Measurements from ENCODE around the gene PUM2. TPM values are rescaled to one million over a fixed set of nuclear protein-coding genes. Genes with fewer than 3 reads are reported as not detected.

PUM2 gene
- total RNA-seq, 1 donor = 88.9 TPM

DNA sequence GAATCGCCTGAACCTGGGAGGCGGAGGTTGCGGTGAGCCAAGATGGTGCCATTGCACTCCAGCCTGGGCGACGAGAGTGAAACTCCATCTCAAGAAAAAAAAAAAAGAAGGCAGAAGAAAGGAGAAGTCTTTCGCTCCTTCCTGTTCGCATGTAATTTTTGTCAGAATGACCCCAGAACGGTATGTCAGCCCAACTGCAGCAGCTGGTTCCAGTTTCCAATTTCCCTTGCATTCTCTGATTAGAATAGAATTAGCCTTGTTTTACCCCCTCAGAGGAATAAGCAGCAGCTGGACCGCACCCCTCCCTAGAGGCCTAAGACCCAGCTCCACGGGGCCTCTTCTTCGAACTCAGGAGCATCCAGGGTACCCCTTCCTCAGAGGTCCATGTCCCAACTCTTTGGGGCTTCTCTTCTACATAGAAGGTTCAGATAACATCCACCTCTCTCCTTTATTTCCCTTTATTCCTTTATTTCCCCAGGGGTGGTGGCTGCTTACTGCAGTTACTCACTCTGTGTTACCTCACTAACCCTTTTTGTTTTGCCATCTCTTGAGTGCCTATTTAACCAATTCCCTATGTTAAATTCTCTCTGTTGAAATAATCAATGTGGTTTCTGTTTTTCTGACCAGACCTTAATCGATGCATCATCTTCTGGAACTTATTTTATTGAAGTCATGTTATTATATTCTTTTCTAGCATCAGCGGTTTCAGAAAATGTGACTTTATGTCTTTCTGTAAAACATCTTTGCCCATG lies 7.2 kb upstream of the PUM2 start:
- no peaks in the 10 kb centered on the region for H3K9me3 ChIP-seq (ENCODE audit: low read depth, low read length)
- peaks cover 8% of the 10 kb centered on the region for H3K4me1 ChIP-seq (ENCODE audit: insufficient read depth, low read length)
- H3K4me3 ChIP-seq (ENCODE audit: low read length) = no peak overlapping the region
- no peaks in the 10 kb centered on the region for H3K27me3 ChIP-seq (ENCODE audit: insufficient read depth, low read length)

GRCh38 chr2:20356042-20356441 lies 5.4 kb upstream of the PUM2 start:
- H3K27me3 ChIP-seq (ENCODE audit: insufficient read depth, low read length) = no peaks in the 10 kb centered on the region
- H3K4me3 ChIP-seq (ENCODE audit: low read length) = no peak overlapping the region
- H3K9me3 ChIP-seq (ENCODE audit: low read depth, low read length) = no peaks in the 10 kb centered on the region
- peaks cover 25% of the 10 kb centered on the region for H3K4me1 ChIP-seq (ENCODE audit: insufficient read depth, low read length)

GRCh38 chr2:20355131-20355530 lies 4.5 kb upstream of the PUM2 start:
- H3K27me3 ChIP-seq (ENCODE audit: insufficient read depth, low read length) = no peaks in the 10 kb centered on the region
- peaks cover 25% of the 10 kb centered on the region for H3K4me1 ChIP-seq (ENCODE audit: insufficient read depth, low read length)
- H3K9me3 ChIP-seq (ENCODE audit: low read depth, low read length) = no peaks in the 10 kb centered on the region
- H3K4me3 ChIP-seq (ENCODE audit: low read length) = no peak overlapping the region

- no peaks in the 10 kb centered on the region for H3K9me3 ChIP-seq (ENCODE audit: low read depth, low read length)
- no peaks in the 10 kb centered on the region for H3K27me3 ChIP-seq (ENCODE audit: insufficient read depth, low read length)
- no peak overlapping the region for H3K4me3 ChIP-seq (ENCODE audit: low read length)
- H3K4me1 ChIP-seq (ENCODE audit: insufficient read depth, low read length) = peaks cover 35% of the 10 kb centered on the region
Observed at GRCh38 chr2:20353241-20353992, 2.8 kb upstream of the PUM2 start.

DNA sequence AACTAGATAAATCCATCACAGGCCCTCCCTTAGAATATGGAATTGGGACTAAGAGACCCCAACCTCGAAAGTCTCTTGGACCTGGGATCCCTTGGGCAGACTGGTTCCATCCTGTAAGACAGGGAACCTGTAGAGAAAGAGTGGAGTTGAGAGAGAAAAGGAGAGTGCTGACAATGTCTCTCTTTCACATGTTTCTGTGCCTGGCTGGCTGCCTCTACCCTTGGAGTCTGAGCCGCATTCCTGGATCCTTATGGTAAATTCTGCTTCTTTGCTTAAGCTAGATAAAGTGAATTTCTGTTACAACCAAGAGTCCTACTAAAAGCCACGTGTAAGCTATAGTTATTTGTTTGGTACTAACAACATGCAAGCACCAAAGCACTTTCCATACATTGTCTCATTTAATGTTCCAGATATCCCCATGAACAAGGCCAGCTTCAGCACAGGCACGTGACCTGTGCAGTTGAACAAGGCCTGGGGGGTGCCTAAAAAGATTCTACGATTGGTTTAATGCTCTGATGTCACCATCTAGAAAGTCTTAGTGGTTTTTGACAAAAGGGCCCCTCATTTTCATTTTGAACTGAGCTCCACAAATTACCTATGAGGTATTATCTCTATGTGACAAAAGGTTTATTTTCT lies 2.1 kb upstream of the PUM2 start:
- H3K4me3 ChIP-seq (ENCODE audit: low read length) = no peak overlapping the region
- H3K27me3 ChIP-seq (ENCODE audit: insufficient read depth, low read length) = no peaks in the 10 kb centered on the region
- peaks cover 36% of the 10 kb centered on the region for H3K4me1 ChIP-seq (ENCODE audit: insufficient read depth, low read length)
- no peaks in the 10 kb centered on the region for H3K9me3 ChIP-seq (ENCODE audit: low read depth, low read length)

DNA sequence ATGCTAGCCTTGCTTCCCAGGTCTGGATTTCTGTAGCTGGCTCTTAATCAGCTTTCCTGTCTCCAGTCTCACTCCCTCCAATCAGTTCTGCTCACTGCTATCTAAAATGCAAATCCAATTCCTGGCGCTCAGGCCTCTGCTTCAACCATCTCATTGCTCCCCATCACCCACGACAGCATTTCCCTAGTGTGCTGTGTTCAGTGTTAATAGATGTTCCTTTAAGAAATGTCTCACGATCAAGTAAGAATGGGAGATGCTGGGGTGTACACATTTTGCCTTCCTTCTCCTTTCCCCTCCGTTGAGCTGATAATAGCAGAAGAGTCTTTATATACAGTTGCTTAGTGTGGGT lies 1.6 kb upstream of the PUM2 start:
- no peak overlapping the region for H3K4me3 ChIP-seq (ENCODE audit: low read length)
- peaks cover 37% of the 10 kb centered on the region for H3K4me1 ChIP-seq (ENCODE audit: insufficient read depth, low read length)
- H3K9me3 ChIP-seq (ENCODE audit: low read depth, low read length) = no peaks in the 10 kb centered on the region
- no peaks in the 10 kb centered on the region for H3K27me3 ChIP-seq (ENCODE audit: insufficient read depth, low read length)

DNA sequence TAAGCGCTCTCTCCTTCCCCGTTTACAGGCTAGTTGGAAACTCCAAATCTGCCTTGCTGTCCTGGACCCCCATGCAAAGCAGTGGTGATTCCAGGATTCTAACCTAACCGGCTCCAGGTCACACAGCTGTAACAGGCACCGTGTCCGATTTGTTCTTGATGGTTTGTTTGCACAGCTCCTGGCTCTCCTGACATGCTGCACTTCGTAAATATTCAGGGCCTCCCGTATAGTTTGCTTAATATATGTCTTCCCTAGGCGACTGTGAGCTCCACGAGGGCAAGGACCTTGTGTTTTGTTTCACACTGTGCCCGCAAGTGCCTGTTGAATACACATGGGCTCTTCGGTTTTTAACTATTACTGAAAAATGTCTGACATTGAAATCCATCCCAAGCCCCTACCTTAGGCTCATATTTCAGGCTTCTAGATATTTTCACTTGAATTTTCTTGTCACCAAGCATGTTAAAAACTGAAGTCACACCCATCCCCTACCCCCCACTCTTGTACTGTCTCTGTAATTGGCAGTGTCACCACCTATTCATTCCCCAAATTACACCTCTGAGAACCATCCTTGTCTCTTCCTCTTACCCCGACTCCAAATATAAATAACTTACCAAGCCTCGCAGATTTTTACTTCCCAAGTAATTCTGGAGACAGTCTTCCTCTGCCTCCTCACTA lies 1.0 kb upstream of the PUM2 start:
- H3K9me3 ChIP-seq (ENCODE audit: low read depth, low read length) = no peaks in the 10 kb centered on the region
- H3K4me1 ChIP-seq (ENCODE audit: insufficient read depth, low read length) = peaks cover 38% of the 10 kb centered on the region
- H3K4me3 ChIP-seq (ENCODE audit: low read length) = peak overlapping the region; percentile 47
- no peaks in the 10 kb centered on the region for H3K27me3 ChIP-seq (ENCODE audit: insufficient read depth, low read length)

- peak overlapping the region; percentile 78 for H3K4me3 ChIP-seq (ENCODE audit: low read length)
- H3K4me1 ChIP-seq (ENCODE audit: insufficient read depth, low read length) = peaks cover 51% of the 10 kb centered on the region
- no peaks in the 10 kb centered on the region for H3K9me3 ChIP-seq (ENCODE audit: low read depth, low read length)
- H3K27me3 ChIP-seq (ENCODE audit: insufficient read depth, low read length) = no peaks in the 10 kb centered on the region
Observed at GRCh38 chr2:20350041-20350712, 467 bp downstream of the PUM2 start.

DNA sequence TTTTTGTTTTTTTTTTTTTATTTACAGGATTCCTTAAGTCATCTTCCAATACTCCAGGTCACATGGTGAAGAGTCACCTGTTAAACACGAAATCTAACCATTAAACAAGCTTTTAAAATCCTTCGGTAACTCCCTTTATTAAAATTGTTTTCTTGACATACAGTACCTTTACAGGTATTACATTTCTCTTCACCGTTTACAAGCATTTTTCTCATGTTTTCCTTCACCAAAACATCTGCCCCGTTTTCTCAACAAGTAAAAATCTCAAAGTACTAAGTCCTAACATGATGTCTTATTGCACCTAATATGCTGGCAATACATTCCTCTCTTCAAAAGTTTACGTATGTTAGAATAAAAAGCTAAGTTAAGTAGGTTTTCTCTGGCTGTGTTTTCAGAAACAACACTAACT lies 1.1 kb downstream of the PUM2 start:
- no peaks in the 10 kb centered on the region for H3K9me3 ChIP-seq (ENCODE audit: low read depth, low read length)
- peak overlapping the region; percentile 78 for H3K4me3 ChIP-seq (ENCODE audit: low read length)
- no peaks in the 10 kb centered on the region for H3K27me3 ChIP-seq (ENCODE audit: insufficient read depth, low read length)
- peaks cover 57% of the 10 kb centered on the region for H3K4me1 ChIP-seq (ENCODE audit: insufficient read depth, low read length)

- peak overlapping the region; percentile 10 for H3K4me3 ChIP-seq (ENCODE audit: low read length)
- H3K27me3 ChIP-seq (ENCODE audit: insufficient read depth, low read length) = no peaks in the 10 kb centered on the region
- H3K9me3 ChIP-seq (ENCODE audit: low read depth, low read length) = no peaks in the 10 kb centered on the region
- H3K4me1 ChIP-seq (ENCODE audit: insufficient read depth, low read length) = peaks cover 63% of the 10 kb centered on the region
Observed at GRCh38 chr2:20348542-20348941, 2.1 kb downstream of the PUM2 start.

GRCh38 chr2:20346565-20347381 lies 3.9 kb downstream of the PUM2 start:
- no peaks in the 10 kb centered on the region for H3K27me3 ChIP-seq (ENCODE audit: insufficient read depth, low read length)
- H3K4me3 ChIP-seq (ENCODE audit: low read length) = no peak overlapping the region
- no peaks in the 10 kb centered on the region for H3K9me3 ChIP-seq (ENCODE audit: low read depth, low read length)
- H3K4me1 ChIP-seq (ENCODE audit: insufficient read depth, low read length) = peaks cover 54% of the 10 kb centered on the region

- H3K27me3 ChIP-seq (ENCODE audit: insufficient read depth, low read length) = no peaks in the 10 kb centered on the region
- peaks cover 47% of the 10 kb centered on the region for H3K4me1 ChIP-seq (ENCODE audit: insufficient read depth, low read length)
- H3K9me3 ChIP-seq (ENCODE audit: low read depth, low read length) = no peaks in the 10 kb centered on the region
- no peak overlapping the region for H3K4me3 ChIP-seq (ENCODE audit: low read length)
Observed at GRCh38 chr2:20343128-20343527, 7.5 kb downstream of the PUM2 start.

GRCh38 chr2:20339012-20339411 lies 11.6 kb downstream of the PUM2 start:
- H3K9me3 ChIP-seq (ENCODE audit: low read depth, low read length) = no peaks in the 10 kb centered on the region
- H3K4me3 ChIP-seq (ENCODE audit: low read length) = no peak overlapping the region
- H3K27me3 ChIP-seq (ENCODE audit: insufficient read depth, low read length) = no peaks in the 10 kb centered on the region
- peaks cover 34% of the 10 kb centered on the region for H3K4me1 ChIP-seq (ENCODE audit: insufficient read depth, low read length)

DNA sequence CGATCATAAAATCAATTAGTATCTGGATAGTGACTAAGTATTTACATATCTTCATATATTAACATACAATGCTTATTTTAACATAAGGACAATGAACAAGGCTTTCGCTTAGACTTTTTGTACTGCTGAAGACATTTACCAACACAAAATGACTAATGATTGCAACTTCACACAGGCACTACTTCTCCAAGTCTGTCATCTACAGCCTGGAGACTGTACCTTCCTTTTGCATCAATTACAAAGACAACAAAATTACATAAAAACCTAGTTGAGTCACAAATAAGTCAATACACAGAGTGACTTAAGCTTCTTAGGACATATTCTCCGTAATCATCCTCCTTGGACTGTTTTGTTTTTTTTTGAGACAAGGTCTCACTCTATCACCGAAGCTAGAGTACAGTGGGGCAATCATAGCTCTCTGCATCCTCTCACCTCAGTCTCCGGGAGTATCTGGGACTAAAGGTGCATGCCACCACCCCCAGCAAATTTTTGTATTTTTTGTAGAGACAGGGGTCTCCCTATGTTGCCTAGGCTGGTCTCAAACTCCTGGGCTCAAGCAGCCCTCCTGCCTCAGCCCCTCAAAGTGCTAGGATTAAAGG lies 15.9 kb downstream of the PUM2 start:
- Histone ChIP-seq H3K27me3 (ENCODE audit: insufficient read depth, low read length) (no peaks in the 10 kb centered on the region), H3K4me3 (ENCODE audit: low read length) (no peak overlapping the region), H3K4me1 (ENCODE audit: insufficient read depth, low read length) (peaks cover 39% of the 10 kb centered on the region), H3K9me3 (ENCODE audit: low read depth, low read length) (no peaks in the 10 kb centered on the region)

Measured in mononuclear cell (primary cell).